HEK293T (cell line): ENCODE results near the gene CYTH3.

Experiments used
- BHLHE40 ChIP-seq: fragments of 450-650 bp; IDR thresholded peaks from 2 replicates; pipeline ENCODE4 v1.6.1; 2016; ENCODE audit warnings: mild to moderate bottlenecking, moderate library complexity, borderline replicate concordance
- FOXA1 ChIP-seq: fragments of 450-650 bp; IDR thresholded peaks from 2 replicates; pipeline ENCODE4 v1.6.1; 2016; ENCODE audit warnings: mild to moderate bottlenecking
- FOXK2 ChIP-seq: fragments of 450-650 bp; IDR thresholded peaks from 2 replicates; pipeline ENCODE4 v1.6.1; 2016; ENCODE audit warnings: mild to moderate bottlenecking
- FOXM1 ChIP-seq: fragments of 450-650 bp; IDR thresholded peaks from 2 replicates; pipeline ENCODE4 v1.6.1; 2017; ENCODE audit warnings: mild to moderate bottlenecking, borderline replicate concordance
- HDGF ChIP-seq: fragments of 450-650 bp; IDR thresholded peaks from 2 replicates; pipeline ENCODE4 v1.6.1; 2017; ENCODE audit warnings: antibody characterized with exemption, borderline replicate concordance
- NFRKB ChIP-seq: fragments of 450-650 bp; IDR thresholded peaks from 2 replicates; pipeline ENCODE4 v1.6.1; 2016; ENCODE audit warnings: mild to moderate bottlenecking, moderate library complexity
- SP1 ChIP-seq: fragments of 450-650 bp; IDR thresholded peaks from 2 replicates; pipeline ENCODE4 v1.6.1; 2017

GRCh38 chr7:6210621-6211372 is 61.6 kb downstream of the CYTH3 start:
- no peak for TF ChIP-seq FOXK2
- TF ChIP-seq BHLHE40 = no peak
- no peak for TF ChIP-seq NFRKB
- no peak for TF ChIP-seq HDGF
- TF ChIP-seq SP1 = no peak
- no peak for TF ChIP-seq FOXA1
- TF ChIP-seq FOXM1 = no peak
